NCI-H748 treated with DMSO at 0.1 percent for 48 hours (cell line): ENCODE data around the gene KCNIP4.

Experiments
- DNase-seq: peaks from one replicate; lab custom pipeline; 2025; lab: John Stamatoyannopoulos, UW

The KCNIP4 gene

DNA sequence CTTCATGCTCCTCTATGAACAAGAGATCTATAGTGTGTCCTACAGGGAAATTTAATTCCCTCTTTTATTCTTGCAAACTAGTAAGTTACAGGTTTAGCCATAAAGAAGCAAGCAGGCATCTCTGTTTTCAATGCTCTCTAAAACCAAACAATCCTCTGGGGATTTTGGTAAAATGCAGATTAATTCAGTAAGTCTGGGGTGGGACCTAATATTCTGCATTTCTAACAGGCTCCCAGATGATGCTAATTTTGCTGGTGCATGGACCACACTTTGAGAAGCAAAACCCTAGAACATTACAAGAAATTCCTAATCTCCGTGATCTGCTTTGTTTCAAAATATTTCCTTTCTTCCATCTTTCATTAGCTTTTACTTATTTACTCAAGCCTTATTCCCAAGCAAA is 903.5 kb downstream of the KCNIP4 start:
- no peak for DNase-seq

DNA sequence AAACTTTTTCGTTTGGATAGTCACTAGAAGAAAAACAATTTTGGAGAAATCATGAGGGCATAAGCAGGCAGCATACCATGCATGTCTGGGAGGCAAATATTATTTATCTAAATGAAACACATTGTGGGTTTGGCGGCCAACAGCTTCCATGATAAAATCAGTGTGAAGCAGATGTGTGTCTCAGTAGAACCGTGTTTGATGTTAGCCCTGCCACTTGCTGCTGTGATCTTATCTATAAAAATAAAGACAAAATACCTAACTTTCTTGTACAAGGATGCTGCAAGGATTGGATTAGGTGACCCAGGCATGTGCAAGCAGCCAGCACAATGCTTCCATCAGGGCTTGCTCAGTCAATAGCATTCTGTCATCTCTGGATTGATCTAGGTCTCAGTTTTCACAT is 906.9 kb downstream of the KCNIP4 start:
- no peak for DNase-seq

DNA sequence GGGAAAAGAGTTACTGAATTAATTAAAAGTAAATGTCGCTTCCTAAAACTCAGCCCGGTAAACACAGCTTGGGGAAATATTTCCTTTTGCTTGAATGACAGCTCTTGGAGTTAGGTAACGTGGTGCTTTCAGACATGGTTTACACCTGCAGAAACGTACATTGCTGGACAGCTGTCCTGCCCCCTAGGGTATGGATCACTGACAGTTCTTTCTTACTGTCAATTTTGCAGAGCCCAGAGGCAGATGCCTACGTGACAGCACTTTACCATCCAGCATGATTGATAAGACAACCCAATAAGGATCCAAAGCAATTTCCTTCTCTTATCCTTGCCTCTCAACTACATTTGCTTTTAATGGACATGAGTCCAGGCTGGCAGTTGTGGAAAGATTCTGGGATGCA is 913.8 kb downstream of the KCNIP4 start:
- DNase-seq = no peak

DNA sequence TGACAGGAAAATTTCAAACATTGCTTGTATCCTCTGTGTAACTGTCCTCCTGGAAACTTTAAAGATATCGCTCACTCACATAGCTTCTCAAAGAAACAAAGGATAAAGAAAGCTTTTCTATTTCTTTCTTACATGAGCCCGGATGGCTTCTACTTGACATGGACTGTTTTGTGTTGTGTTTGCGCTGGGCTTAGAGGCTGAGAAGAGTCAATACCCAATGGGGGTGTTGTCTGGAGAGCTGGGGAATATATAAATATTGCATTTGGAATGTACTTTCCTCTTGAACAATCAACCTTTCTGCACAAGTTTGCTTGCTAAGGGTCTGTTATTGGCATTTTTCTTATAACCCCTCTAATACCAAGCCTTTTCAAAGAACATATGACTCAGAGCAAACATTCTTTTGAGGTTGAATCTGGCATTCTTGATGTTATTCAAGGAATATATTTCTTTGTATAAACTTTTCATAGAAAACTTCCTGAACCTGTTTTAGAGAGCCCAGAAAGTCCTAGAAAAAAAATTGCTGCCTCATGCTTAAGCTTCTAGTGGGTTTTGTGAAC is 916.4 kb downstream of the KCNIP4 start:
- no peak for DNase-seq

DNA sequence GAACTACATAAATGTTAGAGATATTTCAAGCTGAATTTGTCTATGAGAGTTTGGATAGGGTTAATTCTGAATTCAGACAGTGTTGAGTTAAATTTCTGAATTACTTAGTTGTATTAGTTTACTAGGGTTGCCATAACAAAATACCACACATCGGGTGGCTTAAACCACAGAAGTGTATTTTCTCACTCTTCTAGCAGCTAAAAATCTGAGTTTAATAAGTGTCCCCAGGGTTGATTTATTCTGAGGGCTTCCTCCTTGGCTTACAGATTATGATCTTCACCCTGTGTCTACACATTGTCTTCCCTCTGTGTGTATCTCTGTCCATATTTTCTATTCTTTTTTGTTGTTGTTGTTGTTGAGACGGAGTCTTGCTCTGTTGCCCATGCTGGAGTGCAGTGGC is 929.8 kb downstream of the KCNIP4 start:
- no peak for DNase-seq

DNA sequence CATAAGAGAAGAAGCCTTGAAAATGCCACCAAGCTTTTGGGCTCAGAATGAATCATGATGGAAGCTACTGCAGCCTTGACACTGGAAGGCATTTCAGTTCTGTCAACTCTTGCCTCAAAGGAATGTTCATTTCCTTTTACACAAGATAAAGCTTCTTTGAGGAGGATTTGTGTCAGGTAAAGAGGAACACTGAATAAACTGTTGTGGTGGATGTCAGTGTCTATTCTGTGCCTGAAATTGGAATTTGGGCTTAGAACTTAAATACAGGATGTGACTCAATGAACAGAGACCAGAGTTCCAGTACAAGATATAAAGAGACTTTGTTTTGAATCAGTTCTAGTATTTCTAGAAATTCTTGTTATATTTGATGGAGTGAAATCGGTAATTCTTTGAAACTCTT is 935.1 kb downstream of the KCNIP4 start:
- no peak for DNase-seq

DNA sequence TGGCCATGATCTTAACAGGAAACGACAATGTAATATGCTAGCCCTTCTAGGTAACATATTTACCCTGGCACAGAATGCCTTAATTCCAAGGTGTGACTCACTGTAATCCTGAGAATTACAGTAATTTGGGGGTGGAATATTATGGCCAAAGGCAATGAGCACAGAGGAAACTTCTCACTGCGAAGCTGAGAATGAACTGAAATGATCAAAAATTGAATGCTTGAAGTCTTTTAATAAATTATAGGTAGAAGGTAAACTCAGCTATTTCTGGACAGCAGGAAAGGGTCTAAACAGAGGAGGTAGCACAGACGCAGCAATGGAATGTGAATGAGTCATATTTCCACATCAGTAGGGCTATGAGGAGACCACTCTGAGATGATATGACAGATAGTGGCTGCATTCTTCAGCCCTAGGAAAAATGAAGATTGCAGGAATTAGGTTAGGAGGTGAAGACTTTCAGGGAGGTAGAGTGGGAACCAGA is 935.7 kb downstream of the KCNIP4 start:
- no peak for DNase-seq

DNA sequence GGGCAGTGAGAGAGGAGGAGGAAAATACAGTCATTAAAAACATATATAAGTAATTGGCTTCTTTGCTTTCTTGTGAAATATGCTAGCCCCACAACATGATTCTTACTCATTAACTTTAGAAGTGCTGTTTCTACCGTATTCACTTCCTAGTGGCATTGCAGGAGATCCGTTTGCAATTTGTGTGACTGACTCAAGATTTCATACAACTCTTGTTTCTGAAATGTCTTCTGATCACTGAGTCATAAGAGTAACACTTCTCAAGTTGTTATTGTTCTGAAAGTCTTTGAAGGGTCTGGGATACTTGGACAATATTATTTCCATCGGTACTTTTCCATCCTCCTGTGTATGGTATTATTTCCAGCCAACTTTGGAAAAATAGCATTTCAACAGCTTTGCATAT is 937.5 kb downstream of the KCNIP4 start:
- no peak for DNase-seq

DNA sequence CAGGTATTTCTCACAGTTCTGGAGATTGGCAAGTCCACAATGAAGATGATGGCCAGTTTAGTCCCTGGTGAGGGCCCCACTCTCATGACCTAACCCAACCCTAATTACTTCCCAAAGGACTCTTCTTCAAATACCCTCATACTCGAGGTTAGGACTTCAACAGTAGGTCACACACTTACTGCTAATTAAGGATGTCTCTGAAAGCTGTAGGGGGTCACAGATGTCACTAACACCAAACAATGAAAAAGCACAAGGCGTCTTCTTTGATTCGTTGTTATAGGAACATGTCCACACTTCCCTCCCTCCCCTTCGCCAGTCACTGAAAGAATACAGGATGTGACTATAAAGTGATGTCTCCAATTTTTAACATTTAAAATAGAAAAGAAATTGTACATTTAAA is 938.6 kb downstream of the KCNIP4 start:
- DNase-seq = no peak

DNA sequence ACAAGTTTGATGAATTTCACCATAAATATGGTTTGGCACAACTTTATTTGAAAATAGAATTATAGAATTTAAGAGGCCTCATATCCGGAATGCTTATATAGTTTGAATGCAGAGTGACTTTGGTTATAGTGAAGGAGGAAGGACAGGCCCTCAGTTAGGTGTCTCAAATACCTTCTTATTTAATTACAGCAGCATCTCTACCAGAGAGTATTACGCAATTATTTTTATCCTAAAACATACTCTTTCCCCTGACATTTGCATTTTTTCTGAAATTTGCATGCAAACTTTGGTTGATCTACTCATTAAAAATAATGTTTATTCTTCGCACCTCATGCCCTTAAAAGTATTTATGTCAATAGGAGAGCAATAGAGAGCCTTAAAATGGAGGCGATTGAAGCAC is 942.9 kb downstream of the KCNIP4 start:
- DNase-seq = no peak

DNA sequence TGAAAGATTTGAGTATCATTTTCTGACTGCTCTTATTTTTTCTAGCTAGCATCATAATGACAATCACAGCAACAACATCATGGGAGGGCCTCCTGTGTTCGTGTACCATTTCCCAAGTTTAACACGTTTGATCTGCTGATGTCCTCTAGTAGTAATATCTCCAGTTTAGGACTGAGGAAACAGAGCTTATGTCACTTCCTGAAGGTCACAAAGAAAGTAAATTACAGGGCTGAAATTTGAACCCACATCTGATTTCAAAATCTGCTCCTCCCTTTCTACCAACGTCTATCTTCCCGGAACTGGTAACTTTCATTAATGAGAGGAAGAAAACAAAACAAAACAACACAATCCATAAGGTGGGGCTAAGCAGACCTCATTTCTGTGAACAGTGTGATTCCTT is 945.6 kb downstream of the KCNIP4 start:
- no peak for DNase-seq

DNA sequence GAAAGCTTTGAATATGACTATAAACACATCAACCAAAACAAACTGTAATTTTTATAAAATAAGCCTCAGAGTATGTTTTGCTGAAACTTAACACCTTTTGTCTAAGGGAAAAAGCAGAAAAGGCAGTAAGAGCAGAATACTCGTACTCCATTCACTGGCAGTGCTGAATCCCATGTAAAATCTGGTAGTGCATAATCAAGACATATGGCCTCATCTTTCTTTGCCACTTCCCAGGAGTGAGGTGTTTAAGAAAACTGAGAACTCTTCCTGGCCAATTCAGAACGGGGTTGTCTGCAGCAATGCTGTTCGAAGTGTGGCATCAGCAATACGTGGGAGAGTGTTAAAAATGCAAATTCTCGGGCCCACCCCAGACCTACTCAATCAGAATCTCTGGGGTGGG is 946.3 kb downstream of the KCNIP4 start:
- no peak for DNase-seq

DNA sequence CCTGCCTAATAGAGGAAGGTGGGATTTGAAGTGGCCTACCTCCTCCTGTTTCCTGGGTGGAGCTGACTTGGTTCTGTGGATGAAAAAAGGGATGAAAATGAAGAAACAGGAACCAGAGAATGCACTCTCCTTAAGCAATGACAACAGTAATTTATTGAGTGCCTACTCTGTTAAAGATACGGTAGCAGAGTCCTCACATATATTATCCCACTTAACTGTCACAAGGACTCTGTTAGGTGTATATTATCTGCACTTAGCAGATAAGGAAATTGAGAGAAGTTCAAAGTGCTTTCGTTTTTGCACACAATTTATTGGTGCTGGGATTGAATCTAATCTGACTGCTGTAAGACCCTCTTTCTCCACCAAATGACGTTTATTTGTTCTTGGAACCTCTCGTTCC is 947.1 kb downstream of the KCNIP4 start:
- DNase-seq = no peak

DNA sequence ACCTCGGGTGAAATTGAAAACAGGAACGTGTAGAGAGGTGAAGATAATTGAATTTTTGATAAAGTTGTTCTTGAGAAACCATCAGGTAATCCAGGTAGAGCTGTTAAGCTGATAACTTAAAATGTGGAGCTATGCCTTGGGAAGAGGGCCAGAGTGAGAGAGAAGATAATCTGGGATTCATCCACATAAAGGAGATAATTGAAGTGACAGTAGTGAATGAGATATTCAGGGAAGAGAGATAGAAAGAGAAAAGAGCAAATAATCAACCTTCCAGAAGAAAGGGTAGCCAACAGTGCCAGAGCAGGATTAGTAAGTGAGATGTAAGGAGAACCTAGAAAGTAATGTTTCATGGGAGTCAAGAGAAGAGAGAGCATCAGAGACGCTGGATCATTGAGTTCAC is 950.7 kb downstream of the KCNIP4 start:
- no peak for DNase-seq

DNA sequence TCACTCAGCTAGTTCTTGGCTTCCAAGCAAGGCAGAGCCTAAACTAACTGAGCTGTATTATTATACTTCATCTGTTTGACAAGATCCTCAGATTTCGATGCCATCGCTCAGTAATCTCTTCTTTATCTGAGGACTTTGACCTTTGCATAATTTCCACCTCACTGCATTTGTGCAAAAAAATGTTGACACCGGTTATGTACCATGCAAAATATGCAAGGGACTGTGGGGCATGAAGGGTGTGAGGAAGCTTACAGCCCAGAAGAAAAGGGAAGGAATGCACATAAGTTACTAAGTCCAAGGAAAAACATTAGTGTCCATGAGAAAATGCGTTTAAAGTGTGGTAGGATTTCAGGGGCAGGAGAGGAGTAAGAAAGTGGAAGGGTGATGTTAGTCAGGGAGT is 953.0 kb downstream of the KCNIP4 start:
- DNase-seq = no peak

DNA sequence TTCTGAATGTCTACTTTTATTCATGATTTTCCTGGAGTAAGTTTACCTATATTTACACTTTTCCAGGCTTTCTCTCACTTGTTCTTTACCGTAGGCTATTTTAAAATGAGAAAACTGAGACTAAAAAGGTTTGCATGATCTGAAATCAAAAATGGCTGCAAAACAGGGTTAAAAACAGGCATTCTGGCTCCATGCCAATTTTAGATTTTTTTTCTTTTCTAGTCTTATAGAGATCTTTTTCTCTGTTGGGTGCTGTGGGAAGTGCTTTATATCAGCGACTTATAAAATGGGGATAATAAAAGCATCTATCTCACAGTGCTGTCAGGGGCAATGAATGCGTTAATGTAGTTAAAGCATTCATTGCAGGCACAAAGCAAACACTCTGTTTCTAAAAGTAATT is 953.6 kb downstream of the KCNIP4 start:
- DNase-seq = no peak

DNA sequence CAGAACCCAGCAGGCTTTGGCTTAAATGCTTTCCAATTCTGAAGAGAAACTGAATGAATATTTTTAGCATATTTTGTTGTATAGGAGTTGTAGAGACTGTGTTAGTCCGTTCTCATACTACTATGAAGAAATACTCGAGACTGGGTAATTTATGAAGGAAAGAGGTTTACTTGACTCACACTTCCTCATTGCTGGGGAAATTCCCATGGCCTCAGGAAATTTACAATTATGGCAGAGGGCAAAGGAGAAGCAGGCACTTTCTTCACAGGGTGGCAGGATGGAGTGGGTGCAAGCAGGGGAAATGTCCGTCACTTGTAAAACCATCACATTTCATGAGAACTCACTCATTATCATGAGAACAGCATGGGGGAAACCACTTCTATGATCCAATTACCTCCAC is 956.6 kb downstream of the KCNIP4 start:
- DNase-seq = no peak

DNA sequence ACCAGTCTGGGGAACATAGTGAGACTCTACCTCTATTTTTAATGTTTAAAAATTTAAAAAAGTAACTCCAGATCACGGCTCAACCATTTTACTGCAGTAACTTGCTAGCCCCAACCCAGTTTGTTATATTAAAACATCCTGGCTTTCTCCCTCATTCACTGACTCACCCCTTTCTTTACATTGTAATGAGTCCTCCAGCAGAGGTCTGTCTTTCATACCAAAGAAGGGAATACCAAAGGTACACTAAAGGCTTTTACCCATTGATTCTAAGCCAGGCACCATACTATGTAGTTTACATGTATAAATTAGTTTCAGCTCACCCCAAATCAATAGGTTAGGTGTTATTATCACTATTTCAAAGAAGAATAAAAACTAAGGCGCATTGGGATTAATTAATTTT is 961.4 kb downstream of the KCNIP4 start:
- no peak for DNase-seq

DNA sequence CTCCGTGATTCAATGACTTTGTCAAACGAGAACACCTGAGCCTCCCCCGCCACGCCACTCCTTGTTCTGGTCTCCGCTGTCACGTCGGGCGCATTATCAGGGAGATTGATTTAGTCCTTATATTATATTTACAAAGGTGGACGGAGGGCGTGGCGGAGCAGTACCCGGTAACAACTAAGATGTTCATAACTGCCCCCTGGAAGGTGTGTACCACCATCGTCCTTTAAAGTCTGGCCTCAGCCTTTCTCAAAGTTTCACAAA is 964.1 kb downstream of the KCNIP4 start:
- no peak for DNase-seq

DNA sequence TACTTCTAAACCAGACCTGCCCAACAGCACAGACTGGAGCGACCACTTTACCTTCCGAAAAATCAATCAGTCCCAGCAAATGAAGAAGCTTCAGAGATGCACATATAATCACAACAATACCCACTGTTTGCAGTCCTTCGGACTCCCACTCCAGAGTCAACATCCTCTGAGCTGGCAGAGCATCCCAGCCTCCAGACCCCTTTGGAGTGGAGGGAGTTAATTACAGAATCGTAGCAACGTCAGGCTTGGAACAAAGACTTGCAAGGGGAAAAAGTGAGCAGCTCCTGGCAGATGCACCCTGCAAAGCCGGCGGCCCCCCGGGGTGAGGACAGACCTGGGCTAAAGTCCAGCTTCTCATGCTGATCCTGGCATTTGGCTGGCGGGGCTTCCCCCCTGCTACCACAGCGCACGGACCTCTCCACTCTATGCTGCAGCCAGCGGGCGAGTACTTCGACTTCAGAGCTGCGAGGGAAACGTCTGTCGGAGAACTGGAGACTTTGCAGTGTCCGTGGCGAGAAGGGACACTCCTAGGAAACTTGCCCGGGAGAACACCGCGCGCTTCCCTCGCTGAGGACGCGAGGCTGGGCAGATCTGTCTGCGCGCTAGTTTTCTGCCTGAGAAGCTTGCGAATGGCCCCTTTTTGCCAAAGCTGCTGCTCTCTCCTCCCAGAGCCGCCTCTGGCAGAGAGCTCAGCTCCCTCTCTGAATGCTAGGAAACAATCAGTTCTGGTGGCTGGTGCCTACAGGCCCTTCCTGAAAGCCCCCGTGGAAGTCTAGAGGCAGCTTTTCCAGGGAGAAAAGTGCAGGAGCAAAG is 964.6 kb downstream of the KCNIP4 start:
- DNase-seq = no peak

DNA sequence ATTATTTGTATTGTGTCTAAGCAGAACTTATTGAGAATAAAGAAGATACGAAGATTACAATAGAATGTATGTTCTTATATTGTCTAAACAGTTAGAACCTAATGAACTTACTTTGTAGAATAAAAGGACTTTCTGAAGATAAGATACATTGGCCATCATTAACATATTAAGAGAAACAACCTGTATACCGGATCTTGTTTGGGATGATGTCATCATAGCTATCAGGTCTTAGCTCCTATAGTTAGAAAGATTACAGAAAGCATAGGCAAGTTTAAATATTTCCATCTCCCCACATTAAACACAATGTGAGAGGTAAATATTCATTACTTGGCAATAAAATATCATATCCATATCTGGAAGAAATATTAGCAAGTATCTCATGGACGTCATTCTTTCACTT is 966.0 kb downstream of the KCNIP4 start:
- DNase-seq = no peak

DNA sequence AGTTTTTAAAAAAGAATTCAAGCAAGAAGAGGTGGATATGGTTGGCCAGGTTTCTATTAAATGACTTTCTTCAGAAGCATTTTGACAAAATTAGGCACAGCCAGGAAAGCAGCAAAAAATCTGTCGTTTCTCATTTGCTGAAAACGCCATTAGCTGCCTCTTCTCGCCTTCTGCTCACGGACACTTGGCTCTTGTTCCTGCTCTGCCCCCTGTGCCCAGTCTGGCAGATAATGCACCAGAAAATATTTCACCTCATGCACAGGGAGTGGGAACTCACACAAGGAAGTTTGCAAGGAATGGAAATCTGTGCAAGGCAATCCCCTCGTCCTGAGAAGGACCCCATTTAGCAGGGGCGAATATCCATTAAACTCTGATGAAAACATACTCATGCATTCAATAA is 988.3 kb downstream of the KCNIP4 start:
- DNase-seq = no peak

DNA sequence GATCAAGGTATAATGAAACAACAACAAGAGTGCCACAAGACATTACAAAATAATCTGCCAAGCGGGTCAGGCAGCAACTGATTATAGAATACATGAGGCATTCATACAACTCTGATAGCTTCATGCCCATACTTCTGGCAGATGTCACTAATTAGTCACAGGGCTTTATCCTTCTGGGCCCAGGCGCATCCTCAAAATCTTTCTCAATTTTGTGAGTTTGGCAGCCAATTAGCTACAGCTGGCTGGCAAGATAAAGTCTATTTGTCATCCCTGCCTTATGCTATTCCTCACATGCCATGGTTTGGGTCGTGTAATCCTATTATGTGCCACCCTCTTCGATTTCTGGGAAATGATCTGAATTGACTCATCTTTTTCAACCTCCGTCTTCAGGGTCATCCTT is 994.0 kb downstream of the KCNIP4 start:
- no peak for DNase-seq

DNA sequence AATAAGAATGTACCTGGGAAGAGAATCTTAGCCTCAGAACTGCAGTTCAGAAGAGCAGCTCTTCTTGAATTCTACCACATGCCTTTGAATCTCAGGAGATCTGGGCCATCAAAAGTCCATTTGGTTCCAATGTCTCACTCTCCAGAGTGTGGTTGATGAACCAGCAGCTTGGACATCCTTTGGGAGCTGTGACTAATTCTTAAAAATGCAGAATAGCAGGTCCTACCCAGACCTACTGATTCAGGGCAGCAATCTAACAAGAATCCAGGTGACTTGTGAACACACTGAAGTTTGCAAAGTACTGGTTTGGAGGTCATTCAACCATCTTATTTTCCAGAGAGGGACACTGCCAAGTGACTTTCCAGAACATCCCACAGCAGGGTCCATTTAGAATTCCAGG is 1003.6 kb downstream of the KCNIP4 start:
- DNase-seq = no peak
